Endothelial cell of hepatic sinusoid (primary cell): ENCODE results near the gene IRF2BP2.

Experiments
- in situ Hi-C: cut with HindIII; loops from 2 replicates; pipeline ENCODE4 v1.10.0; 2017; ENCODE audit warnings: low sequenced_read_pairs

The IRF2BP2 gene

DNA sequence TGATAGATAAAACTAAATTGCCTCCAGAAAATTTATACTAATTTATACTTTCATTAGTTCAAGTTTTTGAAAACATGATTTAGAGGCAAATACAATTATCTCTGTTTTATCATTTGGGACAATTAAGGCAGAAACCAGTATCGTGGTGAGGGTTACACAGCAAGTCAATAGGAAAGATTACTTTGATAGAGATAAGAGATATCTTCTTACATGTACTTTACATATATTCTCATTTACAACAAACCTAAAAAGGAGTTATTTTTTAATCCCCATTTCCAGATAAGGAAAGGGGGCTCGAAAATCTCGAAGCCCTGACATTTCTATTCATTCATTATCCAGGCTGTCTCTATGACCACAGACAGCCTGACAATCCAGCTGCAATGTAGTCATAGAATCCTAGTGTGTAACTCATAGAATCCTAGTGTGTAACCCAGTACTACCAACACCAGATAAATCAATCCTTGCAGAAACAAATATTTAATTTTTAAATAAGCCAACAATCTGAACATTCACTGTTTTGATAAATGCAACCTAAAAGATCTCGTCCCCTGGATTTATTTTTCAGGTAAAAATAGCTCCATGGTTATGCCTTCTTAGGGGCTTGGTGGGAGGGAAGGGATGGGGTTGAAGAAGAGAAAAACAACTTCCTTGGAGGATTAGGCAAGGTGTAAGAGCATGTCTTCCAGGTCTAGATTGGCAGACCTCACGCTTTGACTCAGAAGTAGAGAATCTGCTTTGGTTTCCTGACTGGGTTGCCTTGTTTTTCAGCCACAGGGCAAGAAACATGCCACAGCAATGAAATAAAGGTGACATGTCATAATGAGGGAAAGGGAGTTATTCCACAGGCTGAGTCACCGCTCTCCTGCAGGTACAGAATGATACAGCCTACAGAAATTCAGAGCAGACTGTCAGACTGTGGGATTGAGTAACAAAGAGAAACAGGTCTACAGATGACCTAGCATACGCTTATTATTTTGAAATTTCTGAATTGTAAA lies 45.6 kb downstream of the IRF2BP2 start:
- in situ Hi-C loops: no loop called here

DNA sequence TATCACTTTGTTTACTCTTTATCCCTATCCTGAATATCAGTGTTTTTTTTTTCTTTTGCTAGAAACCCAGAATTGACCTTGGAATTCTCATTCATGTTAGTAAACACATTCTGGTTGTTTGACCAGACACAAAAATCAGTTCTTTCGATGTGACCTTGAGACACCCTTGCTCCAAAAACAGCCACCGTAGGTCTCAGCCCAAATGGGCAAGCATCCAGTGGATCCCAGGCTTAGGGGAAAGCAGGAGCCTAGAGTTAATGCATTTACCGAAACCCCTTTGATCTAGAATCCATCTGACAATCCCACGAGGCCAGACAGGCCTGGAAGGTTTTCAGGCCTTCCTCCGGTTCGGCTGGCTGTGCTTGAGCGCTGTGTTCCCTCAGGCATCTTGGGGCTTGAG lies 47.6 kb downstream of the IRF2BP2 start:
- in situ Hi-C loops: no loop called here

DNA sequence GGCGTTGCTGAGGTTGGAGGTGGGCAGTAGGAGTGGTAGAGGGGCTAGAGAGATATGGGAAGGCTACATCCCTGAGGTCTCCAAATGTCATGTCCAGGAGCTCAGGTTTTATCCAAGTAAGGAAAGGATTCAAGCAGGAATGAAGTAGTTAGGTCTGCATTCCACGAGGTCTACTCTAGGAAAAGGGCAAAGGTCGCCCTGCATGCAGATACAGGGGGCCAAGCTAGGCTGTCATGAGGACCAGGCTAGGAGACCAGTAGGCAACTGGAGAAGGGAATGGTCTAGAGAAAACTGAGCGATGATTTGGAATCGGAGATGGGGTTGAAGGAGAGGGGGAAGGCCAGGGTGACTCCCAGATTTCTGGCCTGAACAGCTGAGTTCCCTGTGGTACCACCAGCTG lies 48.7 kb downstream of the IRF2BP2 start:
- in situ Hi-C loops: no loop called here

DNA sequence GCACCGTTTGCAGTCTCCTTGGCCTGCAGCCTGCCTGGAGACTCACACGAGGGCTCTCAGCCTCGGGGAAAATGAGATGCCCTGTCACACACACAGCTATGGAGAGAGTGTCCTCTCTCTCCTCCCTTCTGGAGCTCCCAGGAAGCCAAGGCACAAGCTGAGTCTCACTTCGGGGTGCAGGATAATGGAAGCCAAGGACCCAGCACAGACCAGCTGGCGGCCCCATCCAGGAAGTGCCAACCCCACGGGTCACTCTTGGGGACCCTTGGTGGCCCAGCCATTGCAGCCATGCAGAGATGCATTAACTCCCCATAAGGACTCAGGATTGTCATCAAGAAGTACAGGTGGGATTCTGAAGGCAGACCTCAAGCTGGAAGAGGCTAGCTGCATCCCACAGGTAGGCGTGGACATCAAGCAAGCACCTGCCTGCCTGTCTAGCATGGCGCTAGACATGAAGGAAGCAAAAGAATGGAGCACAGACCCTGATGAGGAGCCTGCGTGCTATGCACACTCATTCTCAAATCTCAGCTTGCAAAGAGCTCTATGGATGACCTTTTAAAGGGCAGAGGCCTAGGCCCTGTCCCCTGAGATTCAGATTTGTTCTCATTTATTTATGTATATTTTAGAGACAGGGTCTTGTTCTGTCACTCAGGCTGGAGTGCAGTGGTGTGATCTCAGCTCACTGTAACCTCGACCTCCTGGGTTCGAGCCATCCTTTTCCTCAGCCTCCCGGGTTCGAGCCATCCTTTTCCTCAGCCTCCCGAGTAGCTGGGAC lies 49.9 kb downstream of the IRF2BP2 start:
- in situ Hi-C loops: loop anchor here (10.0 kb wide), 1 partner anchor 515 kb away; no protein-coding TSS in a partner anchor

DNA sequence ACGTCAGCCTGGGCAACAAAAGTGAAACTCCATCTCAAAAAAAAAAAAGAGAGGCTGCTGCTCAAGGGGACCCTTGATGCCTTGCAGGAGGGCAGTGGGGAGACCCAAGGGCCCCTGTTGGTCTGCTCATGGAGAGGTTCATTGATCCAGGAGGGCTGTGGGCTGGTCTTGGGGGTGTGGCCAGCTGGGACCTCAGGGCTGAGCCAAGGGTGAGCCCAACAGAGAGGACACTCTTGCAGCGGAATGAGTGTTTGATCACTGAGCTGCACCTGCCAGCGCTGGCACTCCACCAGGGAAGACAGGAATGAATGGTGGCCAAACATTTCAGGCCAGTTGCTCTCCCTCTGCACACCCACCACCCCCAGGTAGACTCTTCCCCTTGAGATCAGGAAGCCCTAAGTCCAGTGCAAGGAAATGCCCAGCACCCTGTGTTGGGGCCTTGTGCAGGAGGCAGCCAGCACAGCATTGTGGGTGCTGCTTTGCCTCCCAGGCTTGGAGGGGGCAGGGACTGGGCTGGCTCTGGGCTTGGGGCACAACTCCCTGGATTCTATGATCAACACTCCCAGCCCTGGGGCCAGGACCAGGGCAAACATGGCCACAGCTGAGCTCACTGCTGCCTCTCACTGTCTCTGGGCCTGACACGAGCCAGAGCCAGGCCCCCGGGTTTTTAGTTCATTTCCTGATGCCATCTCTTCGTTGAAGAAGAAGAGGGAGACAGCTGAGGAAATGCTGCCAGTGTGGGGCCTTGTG lies 50.7 kb downstream of the IRF2BP2 start:
- in situ Hi-C loops: loop anchor here (10.0 kb wide), 1 partner anchor 515 kb away; no protein-coding TSS in a partner anchor

DNA sequence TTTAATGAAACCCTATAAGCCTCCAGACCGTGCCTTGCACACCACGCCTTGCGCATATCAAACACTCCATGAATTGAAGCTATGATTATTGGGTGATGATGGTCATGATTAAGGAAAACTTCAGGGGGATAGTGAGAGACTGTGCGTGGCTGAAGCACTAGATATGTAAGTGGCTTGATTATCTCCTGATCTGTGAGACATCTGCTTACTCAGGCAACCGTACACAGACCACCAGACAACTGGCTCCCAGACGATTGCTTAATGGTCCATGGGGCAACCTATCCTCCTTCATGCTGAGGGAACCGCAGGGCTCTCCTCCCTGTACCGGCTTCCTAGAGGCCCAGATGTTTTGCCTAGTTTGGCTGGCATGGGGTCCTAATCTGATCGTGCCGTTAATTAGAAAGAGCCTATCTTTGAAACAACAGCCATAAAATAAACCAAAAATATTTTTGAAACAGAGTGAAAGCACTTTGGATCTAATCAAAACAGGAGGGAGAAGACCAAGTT lies 51.6 kb downstream of the IRF2BP2 start:
- in situ Hi-C loops: loop anchor here (10.0 kb wide), 1 partner anchor 516 kb away; no protein-coding TSS in a partner anchor

DNA sequence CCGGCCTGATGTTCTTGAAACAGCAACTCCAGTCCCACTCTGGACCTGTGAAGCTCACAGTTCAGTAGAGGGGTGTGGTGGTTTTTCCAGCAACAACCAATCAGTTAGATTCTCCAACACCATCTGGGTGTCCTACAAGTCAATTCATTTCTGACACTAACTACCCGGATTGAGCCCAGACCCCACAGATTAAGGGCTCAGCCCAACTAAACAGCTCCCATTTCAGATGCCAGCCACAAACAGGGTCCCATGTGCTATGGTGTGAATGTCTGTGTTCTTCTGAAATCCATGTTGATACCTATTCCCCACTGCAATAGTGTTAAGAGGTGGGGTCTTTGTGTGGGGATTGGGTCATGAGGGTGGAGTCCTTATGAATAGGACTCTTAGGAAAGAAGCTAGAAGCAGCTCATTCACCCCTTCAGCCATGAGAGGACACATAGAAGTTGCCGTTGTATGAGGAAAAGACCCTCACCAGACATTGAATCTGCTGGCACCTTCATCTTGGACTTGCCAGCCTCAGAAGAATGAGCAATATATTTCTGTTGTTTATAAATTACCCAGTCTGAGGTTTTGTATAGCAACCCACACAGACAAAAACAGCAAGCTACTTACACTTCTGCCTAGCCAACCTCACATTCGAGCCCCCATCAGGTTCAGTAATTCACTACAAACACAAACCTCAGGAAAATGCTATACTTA lies 53.6 kb downstream of the IRF2BP2 start:
- in situ Hi-C loops: loop anchor here (10.0 kb wide), 1 partner anchor 518 kb away; no protein-coding TSS in a partner anchor

DNA sequence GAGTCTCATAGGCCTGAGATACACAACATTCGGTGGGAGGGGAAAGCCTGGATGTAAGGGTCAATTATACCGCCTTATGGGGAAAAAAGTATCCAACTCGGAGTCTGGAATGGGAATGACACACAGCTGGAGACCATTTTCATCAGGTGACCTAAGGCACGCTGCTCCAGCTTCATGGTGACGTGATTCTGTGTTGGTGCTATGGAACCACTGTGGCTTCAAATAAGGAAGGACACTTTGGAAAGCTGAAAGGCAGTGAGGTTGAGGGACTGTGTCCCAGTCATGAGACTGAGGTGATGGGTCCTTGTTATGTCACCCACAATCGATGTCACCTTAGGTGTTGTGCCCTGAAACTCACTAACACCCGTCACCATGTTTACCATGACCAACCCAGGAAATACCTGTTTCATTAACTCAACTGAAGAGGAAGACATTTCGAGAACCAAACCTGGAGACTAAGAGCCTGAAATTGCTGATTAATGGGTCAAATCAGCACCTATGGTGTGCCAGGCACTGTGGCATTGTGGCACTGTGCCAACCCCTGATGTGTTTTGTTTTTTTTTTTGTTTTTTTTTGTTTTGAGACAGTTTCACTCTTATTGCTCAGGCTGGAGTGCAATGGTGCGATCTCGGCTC lies 54.5 kb downstream of the IRF2BP2 start:
- in situ Hi-C loops: loop anchor here (10.0 kb wide), 1 partner anchor 519 kb away; no protein-coding TSS in a partner anchor

DNA sequence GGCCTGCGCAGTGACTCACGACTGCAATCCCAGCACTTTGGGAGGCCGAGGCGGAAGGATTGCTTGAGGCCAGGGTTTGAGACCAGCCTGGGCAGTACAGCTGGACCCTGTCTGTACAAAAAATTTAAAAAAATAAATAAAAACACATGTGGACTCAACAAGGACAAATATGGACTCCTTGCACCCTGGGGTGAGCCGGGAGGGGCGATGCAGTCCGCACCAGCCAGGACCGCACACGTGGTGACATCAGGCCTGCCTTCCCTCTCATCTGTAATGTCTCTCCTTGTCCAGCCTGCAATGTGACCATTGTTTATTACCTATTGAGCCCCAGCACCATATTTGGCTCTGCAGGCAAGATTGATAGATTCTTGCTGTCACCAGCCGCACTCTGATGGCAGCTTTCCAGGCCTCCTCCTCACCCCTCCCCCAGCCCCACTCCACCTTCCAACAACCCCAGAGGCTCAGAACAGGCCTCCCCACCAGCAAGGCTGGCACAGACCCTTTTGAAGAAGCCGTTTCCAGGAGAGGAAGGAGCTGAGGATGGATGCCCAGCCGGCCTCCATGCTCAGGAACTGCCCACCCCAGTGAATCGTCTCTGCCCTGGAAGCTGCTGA lies 55.2 kb downstream of the IRF2BP2 start:
- in situ Hi-C loops: loop anchor here (5.0 to 10.0 kb wide), 2 partner anchors 48 to 520 kb away; no protein-coding TSS in a partner anchor
